Lower lobe of right lung (tissue), 2 donors: ENCODE measurements around the gene CYTH1. TPM values are rescaled to one million over a fixed set of nuclear protein-coding genes. Genes with fewer than 3 reads are reported as not detected.

Source experiments
- ATAC-seq, 2 donors: fragments of 200-7000 bp; cut with Tn5 transposase; one replicate each; pipeline ENCODE4 v1.9.1; 2020 to 2022; ENCODE audit warnings: mild to moderate bottlenecking in 2 of 2, moderate library complexity in 2 of 2
- DNase-seq: peaks from one replicate; pipeline ENCODE4 v3.0.0-alpha.2; 2020
- H3K27ac ChIP-seq: fragments of 200-600 bp; one replicate; pipeline ENCODE4 v1.8.0; 2022
- H3K27me3 ChIP-seq: fragments of 200-600 bp; one replicate; pipeline ENCODE4 v1.8.0; 2022; ENCODE audit warnings: low read depth
- H3K36me3 ChIP-seq: fragments of 200-600 bp; one replicate; pipeline ENCODE4 v1.8.0; 2022; ENCODE audit warnings: mild to moderate bottlenecking
- H3K4me1 ChIP-seq: fragments of 200-600 bp; one replicate; pipeline ENCODE4 v1.8.0; 2022
- H3K4me3 ChIP-seq: fragments of 200-600 bp; one replicate; pipeline ENCODE4 v1.8.0; 2022; ENCODE audit warnings: mild to moderate bottlenecking
- H3K9me3 ChIP-seq: fragments of 200-600 bp; one replicate; pipeline ENCODE4 v1.8.0; 2022
- CTCF ChIP-seq: fragments of 200-600 bp; IDR thresholded peaks from one replicate; pipeline ENCODE4 v1.8.0; 2022; ENCODE audit warnings: antibody characterized with exemption, mild to moderate bottlenecking
- intact Hi-C: fragments of 100-400 bp; cut with DNase I; formaldehyde crosslinking; loops from one replicate; pipeline ENCODE4 v1.11.0; 2022
- total RNA-seq: library from RNA; stranded (reverse); fragmentation: NEBNext Ultra II Directional; extraction: Animal tissue kit (Norgen Biotek cat#: 25700); gene quantifications from one replicate; pipeline ENCODE4 v1.2.1, GENCODE V29; 2021
- donor health status: DM: no; HTN: yes; CAD: no; lungs with severe emphysema.

The CYTH1 gene
- total RNA-seq, 1 donor from 2014 or later, result 110 TPM

- H3K27me3 ChIP-seq, result no peaks in the 10 kb centered on the region
- H3K9me3 ChIP-seq, result no peaks in the 10 kb centered on the region
- H3K27ac ChIP-seq, result no peak overlapping the region
- peaks cover 90% of the 10 kb centered on the region for H3K36me3 ChIP-seq
- intact Hi-C loops, result no loop called here
- TF ChIP-seq CTCF, result no peak
- DNase-seq (no peak), ATAC-seq (no peak)
- H3K4me1 ChIP-seq, result peaks cover 15% of the 10 kb centered on the region
- no peak overlapping the region for H3K4me3 ChIP-seq
Measured at GRCh38 chr17:78704594-78704993, 77.5 kb downstream of the CYTH1 start.

- ATAC-seq (no peak), DNase-seq (no peak)
- intact Hi-C loops, result no loop called here
- no peak for TF ChIP-seq CTCF
- Histone ChIP-seq H3K27ac (no peak overlapping the region), H3K9me3 (no peaks in the 10 kb centered on the region), H3K4me3 (no peak overlapping the region), H3K27me3 (no peaks in the 10 kb centered on the region), H3K4me1 (peaks cover 6% of the 10 kb centered on the region), H3K36me3 (peaks cover 96% of the 10 kb centered on the region)
Measured at GRCh38 chr17:78697554-78698343, 84.3 kb downstream of the CYTH1 start.

- DNase-seq (no peak), ATAC-seq (no peak)
- H3K9me3 ChIP-seq, result no peaks in the 10 kb centered on the region
- no peak overlapping the region for H3K27ac ChIP-seq
- intact Hi-C loops, result no loop called here
- H3K36me3 ChIP-seq, result peaks cover 96% of the 10 kb centered on the region
- H3K27me3 ChIP-seq, result no peaks in the 10 kb centered on the region
- no peak overlapping the region for H3K4me3 ChIP-seq
- H3K4me1 ChIP-seq, result peaks cover 6% of the 10 kb centered on the region
- no peak for TF ChIP-seq CTCF
Measured at GRCh38 chr17:78697122-78697521, 85.0 kb downstream of the CYTH1 start.

- peaks cover 96% of the 10 kb centered on the region for H3K36me3 ChIP-seq
- intact Hi-C loops, result no loop called here
- H3K27ac ChIP-seq, result no peak overlapping the region
- ATAC-seq (no peak), DNase-seq (no peak)
- no peaks in the 10 kb centered on the region for H3K9me3 ChIP-seq
- no peaks in the 10 kb centered on the region for H3K27me3 ChIP-seq
- no peak overlapping the region for H3K4me3 ChIP-seq
- no peak for TF ChIP-seq CTCF
- peaks cover 6% of the 10 kb centered on the region for H3K4me1 ChIP-seq
Measured at GRCh38 chr17:78696016-78696982, 85.8 kb downstream of the CYTH1 start.

- H3K27me3 ChIP-seq, result no peaks in the 10 kb centered on the region
- ATAC-seq (no peak), DNase-seq (no peak)
- no peak for TF ChIP-seq CTCF
- H3K4me1 ChIP-seq, result peaks cover 6% of the 10 kb centered on the region
- H3K9me3 ChIP-seq, result no peaks in the 10 kb centered on the region
- no peak overlapping the region for H3K27ac ChIP-seq
- H3K36me3 ChIP-seq, result peaks cover 88% of the 10 kb centered on the region
- intact Hi-C loops, result no loop called here
- H3K4me3 ChIP-seq, result no peak overlapping the region
Measured at GRCh38 chr17:78694805-78695531, 87.1 kb downstream of the CYTH1 start.
